VCaP (cell line): ENCODE results near the gene TMEM178B.

Experiments used
- H3K27ac ChIP-seq: fragments of 450-650 bp; 2 replicates; pipeline ENCODE4 v1.5.1; 2017
- CTCF ChIP-seq: fragments of 450-650 bp; conservative IDR thresholded peaks from 2 replicates; pipeline ENCODE4 v1.5.1; 2017; ENCODE audit warnings: mild to moderate bottlenecking, moderate library complexity

The TMEM178B gene

GRCh38 chr7:141513720-141514119 is 439.9 kb downstream of the TMEM178B start:
- H3K27ac ChIP-seq, result no peak overlapping the region
- no peak for TF ChIP-seq CTCF

- no peak for TF ChIP-seq CTCF
Observed at GRCh38 chr7:141515941-141516340, 442.1 kb downstream of the TMEM178B start.

GRCh38 chr7:141519623-141520022 is 445.8 kb downstream of the TMEM178B start:
- no peak overlapping the region for H3K27ac ChIP-seq
- no peak for TF ChIP-seq CTCF

More at GRCh38 chr7:141515941-141516340, 442.1 kb downstream of the TMEM178B start:
- no peak overlapping the region for H3K27ac ChIP-seq

- H3K27ac ChIP-seq, result no peak overlapping the region
- TF ChIP-seq CTCF, result no peak
Observed at GRCh38 chr7:141522657-141523342, 448.9 kb downstream of the TMEM178B start.

GRCh38 chr7:141525973-141526514 is 452.2 kb downstream of the TMEM178B start:
- no peak overlapping the region for H3K27ac ChIP-seq
- TF ChIP-seq CTCF, result no peak

- TF ChIP-seq CTCF, result no peak
- no peak overlapping the region for H3K27ac ChIP-seq
Observed at GRCh38 chr7:141527076-141527475, 453.2 kb downstream of the TMEM178B start.

GRCh38 chr7:141528399-141528798 is 454.5 kb downstream of the TMEM178B start:
- H3K27ac ChIP-seq, result no peak overlapping the region
- no peak for TF ChIP-seq CTCF
